ENCODE data around the gene IL1RN.
A peak's percentile ranks its signal among the peaks of the same experiment; 100 is the strongest.

Gene IL1RN

DNA sequence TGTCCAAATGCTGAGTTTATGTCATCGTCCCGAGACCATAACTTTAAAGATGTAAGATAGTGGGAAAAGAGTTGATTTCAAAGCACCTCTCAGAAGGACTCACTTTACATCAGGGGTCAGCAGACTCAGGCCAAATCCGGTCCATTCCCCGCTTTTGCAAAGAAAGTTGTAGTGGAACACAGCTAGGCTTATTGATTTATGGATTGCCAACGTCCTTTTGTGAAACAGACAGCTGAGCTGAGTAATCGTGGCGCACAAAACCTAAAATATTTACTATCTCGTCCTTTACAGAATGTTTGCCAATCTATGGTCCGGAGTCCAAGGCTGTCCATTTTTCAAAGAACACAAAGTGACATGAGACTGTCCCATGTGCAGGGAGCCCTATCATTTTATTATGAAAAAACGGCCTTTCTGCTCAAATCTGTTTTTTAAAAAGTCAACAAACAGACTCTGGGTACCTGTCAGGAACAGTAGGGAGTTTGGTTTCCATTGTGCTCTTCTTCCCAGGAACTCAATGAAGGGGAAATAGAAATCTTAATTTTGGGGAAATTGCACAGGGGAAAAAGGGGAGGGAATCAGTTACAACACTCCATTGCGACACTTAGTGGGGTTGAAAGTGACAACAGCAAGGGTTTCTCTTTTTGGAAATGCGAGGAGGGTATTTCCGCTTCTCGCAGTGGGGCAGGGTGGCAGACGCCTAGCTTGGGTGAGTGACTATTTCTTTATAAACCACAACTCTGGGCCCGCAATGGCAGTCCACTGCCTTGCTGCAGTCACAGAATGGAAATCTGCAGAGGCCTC is at the start of gene IL1RN:
IL1RN (plus strand) TSS at position 754 of the 801 bp plus-strand sequence; CDS start at position 781, 27 bp downstream.
- DNase-seq (ENCODE audit: extremely low read depth, low read depth), result no peak
- TF ChIP-seq CTCF (IDR thresholded peaks at IDR 0.05; ENCODE audit: low read depth, low read length), result no peak

- TF ChIP-seq CTCF (IDR thresholded peaks at IDR 0.05; ENCODE audit: low read depth, low read length), result no peak
- no peak for DNase-seq (ENCODE audit: extremely low read depth, low read depth)
Observed at GRCh38 chr2:113077921-113078320, 49.5 kb upstream of the IL1RN start.

- DNase-seq (ENCODE audit: extremely low read depth, low read depth), result no peak
- no peak for TF ChIP-seq CTCF (IDR thresholded peaks at IDR 0.05; ENCODE audit: low read depth, low read length)
Observed at GRCh38 chr2:113078350-113078839, 49.0 kb upstream of the IL1RN start.

- no peak for DNase-seq (ENCODE audit: extremely low read depth, low read depth)
- TF ChIP-seq CTCF (IDR thresholded peaks at IDR 0.05; ENCODE audit: low read depth, low read length), result no peak
Observed at GRCh38 chr2:113079131-113079530, 48.3 kb upstream of the IL1RN start.

- DNase-seq (ENCODE audit: extremely low read depth, low read depth), result no peak
- peak; percentile 87 for TF ChIP-seq CTCF (IDR thresholded peaks at IDR 0.05; ENCODE audit: low read depth, low read length)
Observed at GRCh38 chr2:113080134-113080533, 47.3 kb upstream of the IL1RN start.

DNA sequence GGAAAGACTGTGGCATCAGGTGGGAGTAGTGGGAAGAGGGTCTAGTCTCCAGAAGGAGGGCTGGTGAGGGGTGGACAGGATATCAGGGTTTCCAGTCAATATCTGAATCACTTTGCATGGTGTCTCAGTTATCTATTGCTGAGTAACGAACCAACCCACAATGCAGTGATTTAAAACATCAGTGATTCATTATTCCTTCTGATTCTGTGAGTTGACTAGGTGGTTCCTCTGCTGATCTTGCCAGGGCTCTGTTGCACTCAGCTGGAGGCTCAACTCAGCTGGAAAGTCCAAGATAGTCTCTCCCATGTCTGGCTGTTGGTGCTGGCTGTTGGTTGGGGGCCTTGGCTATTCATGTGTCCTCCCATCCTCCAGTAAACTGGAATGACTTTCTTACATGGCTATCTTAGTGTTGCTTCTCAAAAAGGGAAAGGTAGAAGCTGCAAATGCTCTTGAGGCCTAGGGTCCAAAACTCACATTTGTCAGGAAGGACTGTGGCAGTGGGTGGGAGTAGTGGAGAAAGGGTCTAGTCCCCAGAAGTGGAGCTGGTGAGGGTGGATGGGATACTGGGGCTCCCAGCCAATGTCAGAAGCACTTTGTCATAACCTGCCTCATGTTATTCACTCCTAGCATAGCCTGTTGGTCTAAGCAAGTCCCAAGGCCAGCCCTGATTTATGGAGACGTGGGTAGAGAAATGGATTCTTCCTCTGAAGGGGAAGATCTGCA is 45.7 kb upstream of the IL1RN start:
- no peak for DNase-seq (ENCODE audit: extremely low read depth, low read depth)
- TF ChIP-seq CTCF (IDR thresholded peaks at IDR 0.05; ENCODE audit: low read depth, low read length), result no peak

- TF ChIP-seq CTCF (IDR thresholded peaks at IDR 0.05; ENCODE audit: low read depth, low read length), result no peak
- DNase-seq (ENCODE audit: extremely low read depth, low read depth), result no peak
Observed at GRCh38 chr2:113083296-113083695, 44.1 kb upstream of the IL1RN start.
